Endothelial cell of umbilical vein (primary cell): Measurements from ENCODE around the gene PAPPA2.

ENCODE experiments used
- CTCF ChIP-seq, 2 donors: IDR thresholded peaks; 1 replicate in 1 of 2; 2 replicates in 1 of 2; pipeline ENCODE4 v1.5.1; 2011; ENCODE audit warnings: low read length in 2 of 2, mild to moderate bottlenecking in 2 of 2, moderate library complexity in 2 of 2, control low read depth in 1 of 2, inconsistent platforms in 1 of 2, low read depth in 1 of 2; ENCODE audit not compliant: insufficient read depth in 1 of 2; ENCODE audit errors: extremely low read depth in 1 of 2
- EZH2 ChIP-seq: IDR thresholded peaks from 2 replicates; pipeline ENCODE4 v1.6.1; 2012; ENCODE audit warnings: borderline replicate concordance, low read depth, mild to moderate bottlenecking, moderate library complexity, low read length, inconsistent platforms; ENCODE audit not compliant: severe bottlenecking

GRCh38 chr1:176471338-176472121 is 8.6 kb downstream of the PAPPA2 start:
- no peak for TF ChIP-seq CTCF (IDR thresholded peaks at IDR 0.05; ENCODE audit: extremely low read depth in 1 of 2, insufficient read depth in 1 of 2, low read depth in 1 of 2, low read length in 2 of 2)
- TF ChIP-seq EZH2 = no peak
